CD14-positive monocyte (primary cell): ENCODE measurements around the gene KLHDC7B. TPM values are rescaled to one million over a fixed set of nuclear protein-coding genes. Genes with fewer than 3 reads are reported as not detected.

Experiments used
- DNase-seq, 3 donors: peaks; one replicate each; pipeline ENCODE4 v3.0.0-alpha.2; 2011 to 2022
- H2AFZ ChIP-seq: 2 replicates; pipeline ENCODE4 v1.6.0; 2012; ENCODE audit warnings: mild to moderate bottlenecking, low read depth, low read length, inconsistent platforms; ENCODE audit not compliant: insufficient read depth, poor library complexity, severe bottlenecking
- H3K27ac ChIP-seq, 2 donors: 1 replicate in 1 of 2; 2 replicates in 1 of 2; pipeline ENCODE4 v1.5.1; 2012 to 2013; ENCODE audit warnings: low read length in 2 of 2, control low read depth in 1 of 2, inconsistent platforms in 1 of 2, low read depth in 1 of 2, mild to moderate bottlenecking in 1 of 2
- H3K27me3 ChIP-seq, 2 donors: one replicate each; pipeline versions ENCODE4 v1.6.0 to v1.6.1; 2011 to 2013; ENCODE audit warnings: low read length in 2 of 2; ENCODE audit not compliant: control insufficient read depth in 2 of 2, insufficient read depth in 2 of 2
- H3K36me3 ChIP-seq, 2 donors: replicated peaks in 1 of 2; 1 replicate in 1 of 2; 2 replicates in 1 of 2; pipeline versions ENCODE4 v1.5.1 to v1.6.1; 2012 to 2013; ENCODE audit warnings: low read length in 2 of 2, control low read depth in 1 of 2, inconsistent platforms in 1 of 2, mild to moderate bottlenecking in 1 of 2; ENCODE audit not compliant: insufficient read depth in 2 of 2, control insufficient read depth in 1 of 2
- H3K4me1 ChIP-seq, 2 donors: 1 replicate in 1 of 2; 2 replicates in 1 of 2; pipeline versions ENCODE4 v1.5.1 to v1.6.1; 2012 to 2013; ENCODE audit warnings: low read length in 2 of 2, control low read depth in 1 of 2, inconsistent platforms in 1 of 2, mild to moderate bottlenecking in 1 of 2, moderate library complexity in 1 of 2; ENCODE audit not compliant: insufficient read depth in 2 of 2, control insufficient read depth in 1 of 2
- H3K4me2 ChIP-seq: replicated peaks from 2 replicates; pipeline ENCODE3; 2012; ENCODE audit warnings: low read length, moderate library complexity, mild to moderate bottlenecking; ENCODE audit not compliant: poor library complexity, severe bottlenecking; ENCODE audit errors: extremely low read depth
- H3K4me3 ChIP-seq, 3 experiments: fragments of 200-600 bp in 1 of 3; sonication (generic) in 1 of 3; replicated peaks in 1 of 3; 1 replicate in 2 of 3; 2 replicates in 1 of 3; pipeline ENCODE4 v1.5.1; 2011 to 2013; ENCODE audit warnings: low read length in 3 of 3, mild to moderate bottlenecking in 3 of 3, control low read depth in 2 of 3, low read depth in 2 of 3, inconsistent platforms in 1 of 3, moderate library complexity in 1 of 3
- H3K79me2 ChIP-seq: 2 replicates; pipeline ENCODE4 v1.6.0; 2012; ENCODE audit warnings: mild to moderate bottlenecking, control low read depth, inconsistent platforms, low read length, moderate library complexity; ENCODE audit not compliant: insufficient read depth
- H3K9ac ChIP-seq: 2 replicates; pipeline ENCODE4 v1.6.0; 2017; ENCODE audit warnings: low read length, mild to moderate bottlenecking; ENCODE audit not compliant: insufficient read depth, poor library complexity, severe bottlenecking
- H3K9me3 ChIP-seq, 2 donors: replicated peaks in 1 of 2; 1 replicate in 1 of 2; 2 replicates in 1 of 2; pipeline versions ENCODE4 v1.5.1 to v1.6.1; 2012 to 2013; ENCODE audit warnings: low read length in 2 of 2, control low read depth in 1 of 2; ENCODE audit not compliant: control insufficient read depth in 1 of 2, insufficient read depth in 1 of 2
- H4K20me1 ChIP-seq: 2 replicates; pipeline ENCODE4 v1.6.0; 2012; ENCODE audit warnings: mild to moderate bottlenecking, low read length, control low read depth, moderate library complexity; ENCODE audit not compliant: insufficient read depth
- H3K27ac Mint-ChIP-seq, 7 donors: one replicate each; pipeline ENCODE4 v1.8.0; 2020; ENCODE audit warnings: mild to moderate bottlenecking in 7 of 7, mixed read lengths in 7 of 7, moderate library complexity in 6 of 7, inconsistent platforms in 2 of 7
- H3K27me3 Mint-ChIP-seq, 3 donors: one replicate each; pipeline ENCODE4 v1.8.0; 2021 to 2022; ENCODE audit warnings: low read depth in 3 of 3, mild to moderate bottlenecking in 3 of 3, mixed read lengths in 3 of 3, moderate library complexity in 3 of 3, inconsistent platforms in 1 of 3
- H3K36me3 Mint-ChIP-seq, 2 donors: one replicate each; pipeline ENCODE4 v1.8.0; 2020; ENCODE audit warnings: mixed read lengths in 2 of 2, inconsistent platforms in 1 of 2, mild to moderate bottlenecking in 1 of 2
- H3K4me1 Mint-ChIP-seq: one replicate; pipeline ENCODE4 v1.8.0; 2020; ENCODE audit warnings: mild to moderate bottlenecking, mixed read lengths
- H3K4me3 Mint-ChIP-seq, 2 donors: one replicate each; pipeline ENCODE4 v1.8.0; 2020; ENCODE audit warnings: mild to moderate bottlenecking in 2 of 2, mixed read lengths in 2 of 2, moderate library complexity in 1 of 2
- H3K9me3 Mint-ChIP-seq, 7 donors: one replicate each; pipeline ENCODE4 v1.8.0; 2020 to 2022; ENCODE audit warnings: mixed read lengths in 7 of 7, mild to moderate bottlenecking in 6 of 7, moderate library complexity in 6 of 7, inconsistent platforms in 2 of 7
- CTCF ChIP-seq: fragments of 200-600 bp; IDR thresholded peaks from one replicate; pipeline ENCODE4 v1.8.0; 2022; ENCODE audit warnings: antibody characterized with exemption, mild to moderate bottlenecking
- WGBS: methylation state at CpG from one replicate; pipeline ENCODE4 v1.1.5; 2013; ENCODE audit warnings: missing lambda C conversion rate; ENCODE audit not compliant: insufficient coverage; 5-methylcytosine and 5-hydroxymethylcytosine counted together
- intact Hi-C, 2 donors: fragments of 100-400 bp; cut with micrococcal nuclease; formaldehyde crosslinking; loops; one replicate each; pipeline versions ENCODE4 v1.15.0 to v1.15.1; 2023
- polyA plus RNA-seq, 3 donors: library from polyadenylated mRNA; depleted of rRNA in 1 of 3; unstranded in 2 of 3; stranded (reverse) in 1 of 3; fragments of 300-500 nt in 2 of 3; fragments of >200 nt in 1 of 3; fragmentation: Illumina TruSeq in 2 of 3; gene quantifications; 1 replicate in 2 of 3; 2 replicates in 1 of 3; pipeline ENCODE4 v1.2.3, GENCODE V29; 2012 to 2021

KLHDC7B gene
- polyA plus RNA-seq, 3 donors = 0.88 to 4.3 (median 1.4) TPM

- Histone ChIP-seq H3K9me3 (no peaks in the 10 kb centered on the region), H3K27ac (peak overlapping the region in 1 of 2 donors; percentile 53), H3K79me2 (peaks cover 16% of the 10 kb centered on the region), H4K20me1 (no peaks in the 10 kb centered on the region), H3K4me2 (peak overlapping the region; percentile 88), H3K27me3 (no peaks in the 10 kb centered on the region), H3K9ac (peak overlapping the region; percentile 65), H3K4me1 (peaks cover 48 to 71% of the 10 kb centered on the region in 2 donors), H3K36me3 (no peaks in the 10 kb centered on the region), H2AFZ (peak overlapping the region; percentile 96), H3K4me3 (peak overlapping the region; percentile 23 to 72 (median 40))
- peak; percentile 21 for TF ChIP-seq CTCF
- DNase-seq = peak in 1 of 3 donors; percentile 28
- Mint-ChIP-seq H3K9me3 (peaks cover 0 to 6% (median 0%) of the 10 kb centered on the region in 7 donors), H3K4me3 (peak overlapping the region; percentile 62 to 71), H3K36me3 (peaks cover 3% of the 10 kb centered on the region in 2 donors), H3K4me1 (peaks cover 42% of the 10 kb centered on the region), H3K27me3 (peaks cover 3 to 24% (median 5%) of the 10 kb centered on the region in 3 donors), H3K27ac (peak overlapping the region in 3 of 7 donors; percentile 16 to 68 (median 46))
- intact Hi-C loops = loop anchor here in 1 of 2 donors (5.0 kb wide), 1 partner anchor 34 kb away; the partner anchor contains the start of gene CHKB
- 4% methylated on average over 49 of the region's 56 CpGs for WGBS
These were observed 2.6 kb downstream of the KLHDC7B start for GRCh38 chr22:50548040-50548920.

- H3K4me1 ChIP-seq = peaks cover 39 to 62% of the 10 kb centered on the region in 2 donors
- peak overlapping the region in 2 of 7 donors; percentile 8 to 30 for H3K27ac Mint-ChIP-seq
- DNase-seq = peak in 1 of 3 donors; percentile 3
These were observed 3.5 kb downstream of the KLHDC7B start for GRCh38 chr22:50548921-50549790.

More at GRCh38 chr22:50548921-50549790, 3.5 kb downstream of the KLHDC7B start:
- Mint-ChIP-seq H3K4me1 (peaks cover 36% of the 10 kb centered on the region), H3K9me3 (peaks cover 0 to 6% (median 0%) of the 10 kb centered on the region in 7 donors), H3K4me3 (peak overlapping the region; percentile 75 to 86), H3K36me3 (peaks cover 3% of the 10 kb centered on the region in 2 donors), H3K27me3 (peaks cover 3 to 24% (median 7%) of the 10 kb centered on the region in 3 donors)
- H2AFZ ChIP-seq = peak overlapping the region; percentile 96
- H3K4me2 ChIP-seq = peak overlapping the region; percentile 88
- no peaks in the 10 kb centered on the region for H4K20me1 ChIP-seq
- H3K9me3 ChIP-seq = no peaks in the 10 kb centered on the region
- 59% methylated on average over 60 of the region's 68 CpGs for WGBS
- H3K79me2 ChIP-seq = peaks cover 16% of the 10 kb centered on the region
- H3K27ac ChIP-seq = peak overlapping the region in 1 of 2 donors; percentile 53
- no peak for TF ChIP-seq CTCF
- intact Hi-C loops = loop anchor here in 1 of 2 donors (5.0 kb wide), 1 partner anchor 33 kb away; the partner anchor contains the start of gene CHKB
- peak overlapping the region; percentile 65 for H3K9ac ChIP-seq
- no peaks in the 10 kb centered on the region for H3K36me3 ChIP-seq
- peak overlapping the region; percentile 23 to 72 (median 40) for H3K4me3 ChIP-seq
- H3K27me3 ChIP-seq = no peaks in the 10 kb centered on the region
